ENCODE measurements around the gene PRDM5.

GRCh38 chr4:120728892-120729675 is 193.4 kb downstream of the PRDM5 start:
- no peak for TF ChIP-seq GFI1 (CRISPR knock-in tag; IDR thresholded peaks at IDR 0.05; ENCODE audit: borderline replicate concordance)
- TF ChIP-seq CTCF (CRISPR knock-in tag; IDR thresholded peaks at IDR 0.05) = no peak
- no peak for TF ChIP-seq TFE3 (CRISPR knock-in tag; IDR thresholded peaks at IDR 0.05)
- no peak for TF ChIP-seq KLF13 (CRISPR knock-in tag; IDR thresholded peaks at IDR 0.05)
- TF ChIP-seq NCOA1 (CRISPR knock-in tag; IDR thresholded peaks at IDR 0.05) = no peak
- TF ChIP-seq ZNF251 (CRISPR knock-in tag; IDR thresholded peaks at IDR 0.05) = no peak
- no peak for TF ChIP-seq CAMTA2 (CRISPR knock-in tag; IDR thresholded peaks at IDR 0.05; ENCODE audit: borderline replicate concordance)
- TF ChIP-seq SP1 (IDR thresholded peaks at IDR 0.05) = no peak
- TF ChIP-seq SP1 (CRISPR knock-in tag; IDR thresholded peaks at IDR 0.05) = no peak
- TF ChIP-seq JDP2 (CRISPR knock-in tag; IDR thresholded peaks at IDR 0.05; ENCODE audit: borderline replicate concordance) = no peak
- no peak for TF ChIP-seq BHLHE40 (IDR thresholded peaks at IDR 0.05; ENCODE audit: low read length)
- no peak for TF ChIP-seq POLR2A (IDR thresholded peaks at IDR 0.05; ENCODE audit: insufficient read depth in 1 of 2, low read depth in 2 of 2, low read length in 2 of 2)
- TF ChIP-seq FOXA1 (IDR thresholded peaks at IDR 0.05) = no peak
- TF ChIP-seq FOXA1 (CRISPR knock-in tag; IDR thresholded peaks at IDR 0.05) = no peak
- no peak for TF ChIP-seq NR3C1 (CRISPR knock-in tag; IDR thresholded peaks at IDR 0.05)
- no peak for TF ChIP-seq STAT6 (CRISPR knock-in tag; IDR thresholded peaks at IDR 0.05; ENCODE audit: borderline replicate concordance)
